ENCODE measurements around the gene E2F1.

Gene E2F1

GRCh38 chr20:33672426-33673113 is 13.6 kb downstream of the E2F1 start:
- Histone ChIP-seq H3K4me2 (ENCODE audit: low read depth, low read length) (peak overlapping the region; percentile 99; the same call in 1 of the 2 replicates), H3K27ac (ENCODE audit: low read length) (no peak overlapping the region), H3F3A (ENCODE audit: insufficient read depth, low read length) (peaks cover 17% of the 10 kb centered on the region; the same call in 1 of the 2 replicates), H3K4me3 (ENCODE audit: low read length) (peak overlapping the region; percentile 91), H3K27me3 (replicated peaks; ENCODE audit: insufficient read depth, low read length) (no peaks in the 10 kb centered on the region), H3K9me3 (replicated peaks; ENCODE audit: insufficient read depth, low read length) (no peaks in the 10 kb centered on the region), H3K9ac (ENCODE audit: low read length) (peak overlapping the region; percentile 73; the same call in 1 of the 2 replicates), H3K9me2 (replicated peaks; ENCODE audit: insufficient read depth, low read length) (no peaks in the 10 kb centered on the region), H3K4me1 (ENCODE audit: low read length) (peaks cover 22% of the 10 kb centered on the region), H2AFZ (ENCODE audit: low read length) (no peak overlapping the region), H3K36me3 (replicated peaks; ENCODE audit: insufficient read depth, low read length) (no peaks in the 10 kb centered on the region), H4K20me1 (ENCODE audit: insufficient read depth, low read length) (no peaks in the 10 kb centered on the region), H3K79me2 (ENCODE audit: low read length) (peaks cover 30% of the 10 kb centered on the region)
- no peak for TF ChIP-seq CTCF (IDR thresholded peaks at IDR 0.05; ENCODE audit: low read length)
- no peak for TF ChIP-seq EZH2 (optimal IDR thresholded peaks at IDR 0.05; ENCODE audit: low read depth, low read length)
- TF ChIP-seq EZH2phosphoT487 (IDR thresholded peaks at IDR 0.05; ENCODE audit: low read length), result no peak
- DNase-seq, result peak; percentile 5

DNA sequence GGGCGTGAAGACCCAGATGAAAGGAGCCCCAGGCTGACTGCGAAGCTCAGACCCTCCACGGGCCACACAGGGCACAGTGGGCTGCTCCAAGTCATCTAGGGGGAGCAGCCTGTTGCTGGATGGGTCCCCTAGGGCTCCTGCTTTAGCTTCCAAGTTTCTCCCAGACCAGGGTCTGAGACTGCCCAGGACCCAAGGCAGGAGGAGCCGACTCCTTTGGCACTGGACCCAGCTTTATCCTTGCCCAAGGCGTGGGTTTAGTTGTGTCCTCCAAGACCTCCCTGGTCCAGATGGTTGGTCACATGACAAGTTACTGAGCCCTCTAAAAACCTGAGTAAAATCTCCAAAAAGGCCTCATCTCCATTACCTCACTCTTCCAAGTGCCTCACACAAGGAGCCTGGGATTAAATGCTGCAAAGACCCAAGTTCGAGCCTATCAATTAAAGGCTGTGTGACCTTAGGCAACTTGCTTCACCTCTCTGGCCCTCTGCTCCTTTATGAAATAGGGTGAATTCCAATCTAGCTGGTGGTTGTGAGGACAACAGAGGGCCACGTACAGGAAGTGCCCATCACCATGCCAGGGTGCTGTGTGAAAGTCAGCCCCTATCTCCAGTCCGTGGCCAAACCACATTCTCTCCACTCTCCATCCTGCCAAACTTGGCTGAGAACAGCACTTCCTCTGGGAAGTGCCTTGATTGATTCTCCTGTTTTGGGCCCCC is 14.5 kb downstream of the E2F1 start:
- H3F3A ChIP-seq (ENCODE audit: insufficient read depth, low read length), result peaks cover 25% of the 10 kb centered on the region
- H2AFZ ChIP-seq (ENCODE audit: low read length), result no peak overlapping the region
- H3K9ac ChIP-seq (ENCODE audit: low read length), result no peak overlapping the region
- H3K4me1 ChIP-seq (ENCODE audit: low read length), result peaks cover 22% of the 10 kb centered on the region
- DNase-seq, result peak; percentile 5
- H3K9me3 ChIP-seq (replicated peaks; ENCODE audit: insufficient read depth, low read length), result no peaks in the 10 kb centered on the region
- no peak overlapping the region for H3K27ac ChIP-seq (ENCODE audit: low read length)
- H3K4me2 ChIP-seq (ENCODE audit: low read depth, low read length), result no peak overlapping the region
- no peaks in the 10 kb centered on the region for H4K20me1 ChIP-seq (ENCODE audit: insufficient read depth, low read length)
- no peak for TF ChIP-seq EZH2 (optimal IDR thresholded peaks at IDR 0.05; ENCODE audit: low read depth, low read length)
- no peak for TF ChIP-seq CTCF (IDR thresholded peaks at IDR 0.05; ENCODE audit: low read length)
- no peak for TF ChIP-seq EZH2phosphoT487 (IDR thresholded peaks at IDR 0.05; ENCODE audit: low read length)
- no peaks in the 10 kb centered on the region for H3K27me3 ChIP-seq (replicated peaks; ENCODE audit: insufficient read depth, low read length)
- H3K4me3 ChIP-seq (ENCODE audit: low read length), result no peak overlapping the region
- H3K9me2 ChIP-seq (replicated peaks; ENCODE audit: insufficient read depth, low read length), result no peaks in the 10 kb centered on the region
- H3K79me2 ChIP-seq (ENCODE audit: low read length), result peaks cover 30% of the 10 kb centered on the region
- no peaks in the 10 kb centered on the region for H3K36me3 ChIP-seq (replicated peaks; ENCODE audit: insufficient read depth, low read length)

- Histone ChIP-seq H3K27ac (ENCODE audit: low read length) (no peak overlapping the region), H3F3A (ENCODE audit: insufficient read depth, low read length) (peaks cover 26% of the 10 kb centered on the region), H2AFZ (ENCODE audit: low read length) (no peak overlapping the region), H3K4me2 (ENCODE audit: low read depth, low read length) (no peak overlapping the region), H3K27me3 (replicated peaks; ENCODE audit: insufficient read depth, low read length) (no peaks in the 10 kb centered on the region), H3K79me2 (ENCODE audit: low read length) (peaks cover 30% of the 10 kb centered on the region), H3K4me1 (ENCODE audit: low read length) (peaks cover 28% of the 10 kb centered on the region), H3K4me3 (ENCODE audit: low read length) (no peak overlapping the region), H3K9ac (ENCODE audit: low read length) (no peak overlapping the region), H4K20me1 (ENCODE audit: insufficient read depth, low read length) (no peaks in the 10 kb centered on the region), H3K9me2 (replicated peaks; ENCODE audit: insufficient read depth, low read length) (no peaks in the 10 kb centered on the region), H3K9me3 (replicated peaks; ENCODE audit: insufficient read depth, low read length) (no peaks in the 10 kb centered on the region), H3K36me3 (replicated peaks; ENCODE audit: insufficient read depth, low read length) (no peaks in the 10 kb centered on the region)
- TF ChIP-seq EZH2 (optimal IDR thresholded peaks at IDR 0.05; ENCODE audit: low read depth, low read length), result no peak
- DNase-seq, result peak; percentile 3
These were observed 15.3 kb downstream of the E2F1 start for GRCh38 chr20:33670715-33671499.
